HG03457 (cell line): Measurements from ENCODE around the gene CRIM1.

Source experiments
- ATAC-seq: cut with Tn5 transposase; IDR thresholded peaks from one replicate; pipeline ENCODE4 v1.9.1; 2021; ENCODE audit warnings: moderate number of reproducible peaks; ENCODE audit not compliant: unreplicated experiment

CRIM1 gene

DNA sequence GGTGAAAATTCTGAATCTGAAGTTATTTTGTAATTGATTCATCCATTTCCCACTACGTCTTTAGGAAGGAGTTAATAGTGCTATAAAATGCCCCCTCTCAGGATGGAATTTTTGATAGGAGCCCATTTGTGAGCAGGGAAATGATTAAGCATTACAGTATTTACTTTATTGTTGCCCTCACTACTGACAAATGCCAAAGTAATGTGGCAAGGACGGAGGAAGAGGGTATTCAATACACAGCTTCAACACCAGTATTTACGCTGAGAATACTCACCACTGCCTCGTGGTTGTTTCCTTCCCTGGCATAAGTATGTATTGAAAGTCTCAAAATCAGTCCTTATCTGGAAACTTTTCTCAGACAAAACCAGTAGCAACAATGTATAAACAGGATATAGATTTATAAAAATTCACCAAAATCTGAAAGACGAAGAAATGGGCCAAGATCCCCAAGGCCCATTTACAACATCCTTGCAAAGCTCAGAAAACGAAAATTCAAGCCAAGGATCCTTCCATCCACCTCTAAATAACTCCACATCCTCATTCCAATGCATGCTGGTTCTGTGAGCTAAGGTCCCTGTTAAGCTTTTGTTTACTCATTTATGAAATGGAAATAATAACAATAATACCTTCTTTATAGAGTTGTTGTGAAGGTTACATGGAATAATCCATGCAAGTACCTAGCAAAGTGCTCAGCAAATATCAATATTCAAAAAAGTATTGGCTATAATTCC, 213.1 kb downstream of the CRIM1 start:
- no peak for ATAC-seq

DNA sequence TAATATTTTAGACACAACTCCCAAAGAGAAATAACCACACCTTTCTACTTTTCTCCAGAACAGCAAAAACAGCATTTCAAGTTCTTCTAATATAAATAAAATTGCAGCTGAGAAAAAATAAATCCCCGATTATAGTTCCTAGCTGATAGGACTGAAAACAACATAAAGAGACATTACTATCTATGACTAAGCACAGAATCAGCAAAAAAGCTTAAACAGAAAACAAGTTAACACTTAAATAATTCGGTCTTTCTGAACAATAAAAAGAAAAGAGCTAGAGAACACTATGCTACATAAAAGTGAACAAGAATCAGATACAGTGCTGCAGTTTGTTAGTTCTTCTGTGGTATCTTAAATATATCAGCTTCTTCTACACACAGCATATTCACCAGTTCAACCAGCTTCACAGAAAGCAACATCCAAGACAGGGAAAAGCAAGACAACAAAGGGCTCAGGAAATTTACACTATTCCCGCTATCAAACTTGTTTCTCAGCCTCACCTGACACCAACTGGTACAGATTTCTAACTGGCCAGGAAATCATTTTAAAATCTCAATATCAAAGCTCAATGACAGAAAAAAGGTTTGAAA, 213.8 kb downstream of the CRIM1 start:
- no peak for ATAC-seq

DNA sequence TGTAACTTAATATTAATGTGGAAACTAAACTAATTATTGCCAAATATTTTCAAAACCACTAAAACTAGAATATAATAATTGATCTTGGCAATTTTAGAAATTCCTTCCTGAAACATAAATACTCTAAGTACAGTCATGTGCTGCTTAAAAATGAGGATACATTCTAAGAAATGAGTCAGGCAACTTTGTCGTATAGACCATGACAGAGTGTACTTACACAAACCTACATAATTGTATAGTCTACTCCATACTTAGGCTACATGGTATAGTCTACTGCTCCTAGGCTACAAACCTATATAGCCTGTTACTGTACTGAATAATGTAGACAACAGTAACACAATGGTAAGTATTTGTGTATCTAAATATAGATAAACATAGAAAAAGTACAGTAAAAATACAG, 214.8 kb downstream of the CRIM1 start:
- no peak for ATAC-seq

DNA sequence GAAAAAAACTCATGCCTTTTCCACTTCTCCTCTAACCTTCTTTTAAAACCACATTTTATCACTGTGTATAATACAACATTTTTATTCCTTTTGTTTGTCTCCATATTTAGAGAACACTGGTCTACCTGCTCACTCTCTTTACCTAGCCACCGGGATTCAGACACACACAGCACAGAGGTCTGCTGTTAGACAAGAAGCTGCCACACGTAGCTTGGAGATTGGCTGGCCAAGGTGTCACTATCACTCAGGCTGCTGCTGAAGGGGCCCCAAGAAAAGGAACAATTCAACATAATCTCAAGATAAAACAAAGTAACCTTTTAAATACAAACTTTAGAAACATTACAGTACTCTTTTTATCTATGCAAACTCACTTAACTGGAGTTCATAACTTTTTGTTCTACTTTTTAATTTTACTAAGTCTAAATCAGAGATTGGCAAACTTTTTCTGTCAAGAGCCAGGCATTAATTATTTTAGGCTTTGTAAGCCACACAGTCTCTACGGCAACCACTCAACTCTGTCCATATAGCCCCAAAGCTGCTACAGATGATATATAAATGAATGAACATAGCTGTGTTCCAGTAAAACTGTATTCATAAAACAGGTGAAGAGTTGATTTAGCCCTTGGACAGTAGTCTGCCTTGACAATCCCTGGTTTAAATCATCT, 216.6 kb downstream of the CRIM1 start:
- no peak for ATAC-seq

DNA sequence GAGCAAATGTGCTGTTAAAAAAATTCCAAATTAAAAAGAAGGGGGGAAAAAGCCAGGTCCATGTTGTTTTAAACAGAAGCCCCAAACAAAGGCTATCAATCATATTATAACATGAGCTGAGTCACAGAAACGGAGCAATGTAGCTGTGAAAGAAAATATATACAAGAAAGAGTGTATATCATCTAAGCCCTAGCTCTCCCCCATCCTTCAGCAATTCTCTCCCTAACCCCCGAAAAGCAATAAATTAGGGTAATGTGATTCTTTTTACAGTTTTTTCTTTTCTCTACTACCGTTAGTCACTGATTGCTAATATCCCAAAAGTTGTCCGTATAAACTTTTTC, 217.1 kb downstream of the CRIM1 start:
- ATAC-seq = no peak

DNA sequence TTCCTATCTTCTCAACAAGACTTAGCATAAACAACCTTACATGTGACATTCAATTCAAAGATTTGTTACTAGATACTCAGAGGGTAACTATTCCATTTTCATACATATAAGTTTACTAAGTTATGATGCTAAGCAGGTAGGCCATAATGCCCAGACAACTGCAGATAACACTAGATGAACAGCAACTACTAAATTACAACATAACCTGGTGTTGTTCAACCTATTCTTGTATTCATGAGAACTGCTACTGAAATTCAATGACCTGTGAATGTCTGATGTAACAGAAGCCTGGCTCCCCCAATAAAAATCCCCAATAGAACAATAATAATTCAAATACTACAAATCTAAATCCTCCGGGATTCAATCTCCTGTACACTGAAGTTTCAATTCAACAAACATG, 217.6 kb downstream of the CRIM1 start:
- no peak for ATAC-seq

DNA sequence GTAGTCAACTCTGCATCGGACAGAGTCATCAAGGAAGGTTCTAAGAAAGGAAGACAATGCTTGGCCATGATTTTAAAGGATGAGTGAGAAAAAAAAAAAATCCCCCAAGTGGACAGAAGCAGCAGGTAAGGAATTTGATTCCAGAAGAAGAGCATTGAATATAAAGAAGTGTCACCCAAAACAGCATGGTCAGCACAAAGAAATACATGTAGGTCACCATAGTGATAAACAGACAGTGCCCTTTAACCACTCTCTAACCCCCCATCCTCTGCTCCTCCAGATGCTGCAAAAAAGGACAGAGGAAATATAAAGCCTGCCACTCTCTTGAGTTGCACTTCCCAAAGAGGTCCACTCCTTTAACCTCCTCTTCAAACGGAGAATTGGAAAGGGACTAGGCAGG, 219.0 kb downstream of the CRIM1 start:
- ATAC-seq = no peak

DNA sequence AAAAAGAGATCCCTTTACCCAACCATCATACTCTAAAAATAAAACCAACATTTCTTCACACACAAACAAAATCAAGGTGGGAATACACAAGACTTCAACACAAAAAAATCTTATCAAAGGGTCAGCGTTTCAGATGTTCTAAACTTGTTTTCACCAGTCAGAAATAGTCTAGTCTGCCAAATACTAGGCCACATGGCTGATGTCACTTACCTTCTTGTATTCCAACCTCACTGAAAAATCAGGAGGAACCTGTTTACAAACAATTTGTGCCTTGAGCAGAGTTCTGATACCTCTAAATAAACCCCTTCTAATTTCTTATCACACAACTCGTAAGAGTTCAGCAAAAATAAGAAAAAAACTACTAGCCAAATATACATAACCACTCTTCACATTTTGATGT, 222.3 kb downstream of the CRIM1 start:
- ATAC-seq = no peak

DNA sequence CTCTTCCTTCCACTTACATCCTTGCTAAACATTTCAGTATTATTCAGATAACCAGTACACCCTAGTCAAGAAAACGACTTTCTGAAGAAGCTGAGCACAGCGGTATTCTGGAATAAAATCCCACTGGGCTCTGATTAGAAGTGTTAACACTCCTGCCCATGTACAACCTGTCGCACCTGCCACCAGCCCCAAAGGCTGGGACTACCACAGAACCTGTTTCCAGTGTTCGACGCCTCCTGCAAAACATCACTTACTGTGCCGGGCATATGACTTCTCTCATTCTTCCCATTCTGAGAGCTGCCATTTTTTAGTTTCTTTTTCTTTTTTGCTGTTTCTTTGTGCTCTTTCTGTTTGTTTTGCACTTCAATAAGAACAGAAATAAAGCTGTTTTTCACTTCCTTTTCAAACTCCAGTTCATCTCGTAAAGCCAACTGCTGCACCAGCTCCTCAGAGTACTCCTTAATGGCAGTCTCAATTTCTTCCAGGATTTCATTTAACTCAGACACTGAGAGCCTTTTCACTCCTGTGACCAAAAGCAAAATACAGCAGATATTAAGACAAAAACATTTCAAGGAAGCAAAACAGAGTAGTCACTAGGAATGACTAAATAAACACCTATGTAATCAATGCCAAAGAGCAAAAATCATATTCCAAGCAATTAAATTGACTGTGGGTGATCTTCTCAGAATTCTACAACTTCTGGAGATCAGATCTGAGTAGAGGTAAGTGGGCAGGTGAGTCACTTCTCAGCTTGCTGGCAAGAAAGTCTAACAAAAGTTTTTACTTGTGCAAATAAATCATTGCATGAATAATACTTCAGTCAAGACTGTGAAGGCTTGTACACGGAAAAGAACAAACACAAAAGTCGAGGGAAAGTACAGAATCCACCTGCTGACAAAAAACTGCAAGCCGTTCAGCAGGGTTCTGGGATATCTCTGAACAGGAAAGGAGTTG, 223.0 kb downstream of the CRIM1 start:
- ATAC-seq = no peak

DNA sequence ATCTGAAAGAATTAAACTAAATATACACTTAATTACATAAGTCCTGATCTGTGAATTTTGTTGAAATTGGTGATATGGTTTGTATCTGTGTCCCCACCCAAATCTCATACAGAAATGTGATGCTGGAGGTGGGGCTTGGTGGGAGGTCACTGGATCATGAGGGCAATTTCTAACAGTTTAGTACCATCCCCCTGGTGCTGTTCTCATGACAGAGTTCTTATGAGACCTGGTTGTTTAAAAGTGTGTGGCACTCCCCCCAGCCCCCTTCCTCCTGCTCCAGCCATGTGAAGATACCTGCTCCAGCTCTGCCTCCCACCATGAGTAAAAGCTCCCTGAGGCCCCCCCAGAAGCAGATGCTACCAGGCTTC, 223.7 kb downstream of the CRIM1 start:
- ATAC-seq = no peak

DNA sequence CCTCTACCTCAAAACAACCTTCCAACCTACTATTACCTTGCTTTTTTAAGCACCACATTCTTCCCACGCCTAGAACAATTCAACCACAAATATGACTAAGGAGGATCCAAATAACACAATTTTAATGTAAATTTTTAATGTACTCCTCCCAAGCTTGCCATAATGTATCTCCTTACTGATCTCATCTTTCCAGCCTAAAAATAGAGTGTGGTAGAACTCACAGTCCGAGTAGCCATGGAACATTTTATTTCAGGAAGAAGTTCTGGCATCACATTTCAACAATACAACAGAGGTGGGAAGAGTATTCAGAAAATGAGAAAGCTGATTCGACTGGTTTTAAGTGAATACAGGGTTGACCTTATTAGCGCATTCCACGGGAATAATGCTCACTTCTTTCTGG, 227.0 kb downstream of the CRIM1 start:
- ATAC-seq = no peak

DNA sequence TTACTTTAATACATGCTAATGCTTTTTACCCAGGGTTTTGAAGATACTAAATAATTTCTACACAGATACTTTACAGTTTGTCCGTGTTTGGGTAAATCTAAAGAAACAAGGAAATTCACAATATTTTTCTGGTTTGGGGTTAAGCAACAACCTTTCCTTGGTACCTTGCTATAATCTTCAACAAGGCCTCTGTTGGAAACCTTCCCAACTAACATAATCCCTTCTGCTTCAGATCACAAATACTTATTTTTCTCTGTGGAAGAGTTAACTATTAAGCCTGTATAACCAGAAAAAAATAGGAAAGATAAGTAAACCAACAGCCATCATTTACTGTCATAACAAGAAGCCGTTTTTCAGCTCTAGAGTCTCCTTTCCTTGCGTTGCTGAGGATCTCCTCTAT, 227.4 kb downstream of the CRIM1 start:
- no peak for ATAC-seq

DNA sequence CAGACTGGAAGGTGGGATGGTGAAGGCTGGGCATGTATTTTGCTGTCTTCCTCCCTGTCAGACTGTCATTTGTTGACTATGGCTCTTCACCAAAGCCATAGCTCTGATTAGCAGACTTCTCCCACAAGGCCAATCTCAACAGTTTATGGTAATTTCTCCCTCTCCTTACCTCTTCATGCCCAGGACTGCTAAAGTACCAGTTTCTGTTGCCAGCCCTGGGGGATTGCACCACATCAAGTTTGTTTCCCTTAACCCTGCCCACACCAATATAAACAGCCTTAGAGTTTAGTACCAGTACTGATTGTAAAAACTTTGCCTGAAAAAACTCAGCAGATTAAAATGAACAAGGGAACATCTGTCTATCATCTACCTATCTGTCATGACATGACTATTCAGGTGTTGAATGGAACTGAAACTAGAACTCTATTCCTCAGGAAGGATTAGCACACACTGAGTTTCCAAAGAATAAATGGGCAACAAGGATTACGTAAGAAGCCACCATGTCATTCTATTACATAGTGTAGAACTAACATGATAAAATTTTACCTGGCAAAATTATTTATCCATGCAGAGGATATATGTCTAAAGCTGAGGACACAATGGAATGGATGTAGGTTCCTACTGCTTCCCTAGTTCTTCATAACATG, 228.7 kb downstream of the CRIM1 start:
- ATAC-seq = no peak

DNA sequence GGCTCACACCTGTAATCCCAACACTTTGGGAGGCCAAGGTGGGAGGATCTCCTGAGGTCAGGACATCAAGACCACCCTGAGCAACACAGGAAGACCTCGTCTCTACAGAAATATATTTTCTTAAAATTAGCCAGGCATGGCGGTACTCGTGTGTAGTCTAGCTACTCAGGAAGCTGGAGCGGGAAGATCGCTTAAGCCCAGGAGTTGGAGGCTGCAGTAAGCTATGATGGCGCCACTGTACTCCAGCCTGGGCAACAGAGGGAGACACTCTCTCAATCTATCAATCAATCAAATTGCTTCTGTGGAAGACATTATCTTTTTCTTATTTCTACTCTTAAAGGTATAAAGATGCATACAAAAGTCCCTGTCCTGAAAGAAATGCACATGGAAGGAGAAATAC, 231.1 kb downstream of the CRIM1 start:
- ATAC-seq = no peak

DNA sequence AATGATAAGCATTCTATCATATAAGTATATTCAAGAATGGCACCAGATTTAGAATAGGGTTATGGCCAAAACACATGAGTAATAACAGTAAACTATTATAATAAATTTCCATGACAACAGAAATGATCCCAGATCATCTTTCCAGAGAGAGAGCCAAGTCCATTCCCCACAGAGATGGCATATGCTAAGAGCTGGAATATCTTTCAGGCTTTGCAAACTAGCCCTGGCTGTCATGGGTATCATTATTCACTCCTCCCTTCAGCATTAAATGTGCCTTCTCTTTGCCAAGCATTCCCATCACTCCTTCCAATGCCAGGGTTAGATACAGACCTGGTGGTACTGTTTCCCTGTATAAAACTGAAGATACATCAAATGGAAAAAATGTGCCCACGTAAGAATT, 231.5 kb downstream of the CRIM1 start:
- ATAC-seq = no peak

DNA sequence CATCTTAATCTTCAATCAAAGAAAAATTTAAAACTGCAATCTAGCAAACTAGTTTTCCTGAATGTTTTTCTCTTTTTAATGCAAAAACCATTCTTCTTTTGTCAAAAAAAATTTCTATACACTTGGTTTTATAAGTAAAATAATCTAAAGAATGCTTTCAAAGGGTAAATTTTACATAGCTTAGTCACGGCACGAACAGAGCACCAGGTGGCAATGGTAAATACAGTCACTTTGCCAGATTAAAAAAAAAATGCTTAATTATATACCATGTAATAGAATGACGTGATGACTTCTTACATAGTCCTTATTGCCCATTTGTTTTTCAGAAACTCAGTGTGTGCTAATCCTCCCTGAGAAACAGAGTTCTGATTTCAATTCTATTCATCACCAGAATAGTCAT, 232.0 kb downstream of the CRIM1 start:
- ATAC-seq = no peak

DNA sequence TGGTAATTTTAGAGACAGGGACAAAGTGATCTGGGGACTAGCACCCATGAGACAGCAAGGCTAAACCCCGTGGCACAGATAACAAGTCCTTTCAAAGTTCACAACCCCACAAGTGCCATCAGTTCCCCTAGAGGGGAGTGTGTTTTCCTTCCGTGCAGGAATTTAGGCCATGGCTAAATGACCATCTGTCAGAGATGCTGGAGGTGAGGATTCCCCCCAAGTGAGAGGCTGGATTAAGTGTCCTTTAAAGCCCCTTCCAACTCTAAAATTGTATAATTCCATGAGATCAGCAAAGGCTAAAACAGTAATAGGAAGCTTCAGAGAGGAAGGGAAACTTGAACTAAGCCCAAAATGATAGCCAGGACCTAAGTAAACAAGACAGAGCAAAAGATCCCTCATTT, 233.7 kb downstream of the CRIM1 start:
- ATAC-seq = no peak

DNA sequence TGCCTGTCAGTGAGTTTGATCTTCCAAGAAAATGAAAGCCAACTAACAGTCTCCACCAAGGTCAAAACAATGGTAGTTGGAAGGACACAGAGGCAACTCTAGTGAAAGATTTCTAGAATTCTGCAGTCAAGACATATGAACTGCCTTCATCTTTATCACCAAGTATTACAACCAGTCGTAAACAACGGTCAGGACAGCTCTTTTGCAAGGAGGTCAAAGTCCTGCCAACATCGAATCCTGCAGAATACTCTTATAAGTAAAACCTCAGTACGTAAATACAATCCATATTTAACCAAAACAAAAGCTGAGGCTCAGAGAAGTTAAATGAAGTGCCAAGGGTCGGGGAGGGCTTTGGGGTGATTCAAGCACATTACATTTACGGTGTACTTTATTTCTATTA, 239.3 kb downstream of the CRIM1 start:
- no peak for ATAC-seq

DNA sequence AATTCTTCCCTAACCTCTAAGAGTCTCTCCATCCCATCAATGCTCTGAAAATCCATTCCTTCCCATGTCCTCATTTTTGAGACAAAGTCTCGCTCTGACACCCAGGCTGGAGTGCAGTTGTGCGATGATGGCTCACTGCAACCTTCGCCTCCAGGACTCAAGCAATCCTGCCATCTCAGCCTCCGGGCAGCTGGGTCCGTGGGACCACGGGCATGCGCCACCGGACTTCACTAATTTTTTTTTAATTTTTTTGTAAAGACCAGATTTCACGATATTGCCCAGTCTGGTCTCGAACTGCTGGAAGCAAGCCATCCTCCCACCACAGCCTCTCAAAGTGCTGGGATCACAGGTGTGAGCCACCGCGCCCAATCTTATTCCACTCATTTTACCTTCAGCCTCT, 240.8 kb downstream of the CRIM1 start:
- ATAC-seq = no peak

DNA sequence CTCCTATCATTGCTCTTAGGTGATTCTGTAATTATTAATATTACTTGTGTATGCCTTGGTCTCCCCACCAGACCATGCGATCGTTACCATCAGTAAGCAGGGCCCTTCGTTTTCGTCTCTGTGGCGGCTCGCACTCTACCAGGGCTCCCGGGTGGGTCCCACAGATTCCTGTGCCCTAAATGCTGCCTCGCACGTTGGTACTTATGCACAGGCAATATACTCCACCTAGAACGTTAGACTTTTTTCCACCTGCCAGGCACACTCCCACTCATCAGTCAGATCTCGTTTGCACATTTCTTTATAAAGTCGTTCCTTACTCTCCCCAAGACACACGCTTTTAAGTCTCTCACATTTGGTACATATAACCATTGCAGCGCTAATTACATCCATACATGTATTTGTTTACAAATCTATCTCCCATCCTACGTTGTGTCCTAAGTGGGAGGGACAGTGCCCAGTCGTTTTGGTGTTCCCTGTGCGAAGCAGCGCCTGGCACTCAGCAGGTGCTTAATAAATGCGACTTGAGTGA, 241.5 kb downstream of the CRIM1 start:
- ATAC-seq = no peak
